A204.1 (cell line): ENCODE results near the gene NEMF.
"Not testable (repeated sequence)": the region's sequence is repeated elsewhere in the genome, so short reads cannot be mapped to it uniquely, and the experiment has no call there.

Experiments used
- FAIRE-seq: peaks from 2 replicates; lab custom pipeline; 2012; peaks lifted over from hg19 to GRCh38; lab: Jason Lieb, UNC

NEMF gene

GRCh38 chr14:49816844-49817243, 35.7 kb downstream of the NEMF start:
- FAIRE-seq = no peak

GRCh38 chr14:49816118-49816517, 36.5 kb downstream of the NEMF start:
- not testable (repeated sequence) for FAIRE-seq

GRCh38 chr14:49808780-49809179, 43.8 kb downstream of the NEMF start:
- no peak for FAIRE-seq

GRCh38 chr14:49796025-49796424, 56.6 kb downstream of the NEMF start:
- no peak for FAIRE-seq

GRCh38 chr14:49792618-49793017, 60.0 kb downstream of the NEMF start:
- no peak for FAIRE-seq

GRCh38 chr14:49786315-49786714, 66.3 kb downstream of the NEMF start:
- FAIRE-seq = no peak

GRCh38 chr14:49783394-49784014, 69.1 kb downstream of the NEMF start:
- peak; percentile 70 for FAIRE-seq

GRCh38 chr14:49781040-49781439, 71.5 kb downstream of the NEMF start:
- FAIRE-seq = not testable (repeated sequence)

- FAIRE-seq = no peak
Observed at GRCh38 chr14:49778421-49778820, 74.2 kb downstream of the NEMF start.

- no peak for FAIRE-seq
Observed at GRCh38 chr14:49774106-49774505, 78.5 kb downstream of the NEMF start.

- not testable (repeated sequence) for FAIRE-seq
Observed at GRCh38 chr14:49771691-49772090, 80.9 kb downstream of the NEMF start.

GRCh38 chr14:49770212-49770817, 82.3 kb downstream of the NEMF start:
- FAIRE-seq = no peak

GRCh38 chr14:49769581-49770211, 82.9 kb downstream of the NEMF start:
- FAIRE-seq = no peak

GRCh38 chr14:49769171-49769570, 83.4 kb downstream of the NEMF start:
- no peak for FAIRE-seq

GRCh38 chr14:49768301-49769121, 84.1 kb downstream of the NEMF start:
- no peak for FAIRE-seq

- no peak for FAIRE-seq
Observed at GRCh38 chr14:49767571-49768300, 84.9 kb downstream of the NEMF start, which contains the start of gene KLHDC2. KLHDC2 (plus strand) TSS chr14:49768153; CDS start chr14:49768469, 316 bp downstream.

GRCh38 chr14:49767270-49767570, 85.4 kb downstream of the NEMF start:
- no peak for FAIRE-seq

- no peak for FAIRE-seq
Observed at GRCh38 chr14:49766839-49767238, 85.7 kb downstream of the NEMF start.

- FAIRE-seq = no peak
Observed at GRCh38 chr14:49761839-49762551, 90.6 kb downstream of the NEMF start.

- no peak for FAIRE-seq
Observed at GRCh38 chr14:49755378-49755777, 97.2 kb downstream of the NEMF start.

GRCh38 chr14:49754570-49755097, 98.0 kb downstream of the NEMF start:
- no peak for FAIRE-seq
